ENCODE data around the gene SPEM2.

GRCh38 chr17:7405350-7406234 lies 19.8 kb upstream of the SPEM2 start:
- TF ChIP-seq CTCF (conservative IDR thresholded peaks at IDR 0.05 in 1 of 2, IDR thresholded peaks at IDR 0.05 in 1 of 2; ENCODE audit: low read depth in 1 of 2, low read length in 2 of 2) (no peak), EZH2 (IDR thresholded peaks at IDR 0.05; ENCODE audit: low read length, missing control alignments) (no peak)

Measured in fibroblast of lung (primary cell).